Inflammatory macrophage treated with lipopolysaccharide for 1 hour (primary cell): ENCODE measurements around the gene APPBP2.
"Not testable (repeated sequence)": the region's sequence is repeated elsewhere in the genome, so short reads cannot be mapped to it uniquely, and the experiment has no call there.

Source experiments
- DNase-seq, 2 donors: peaks; one replicate each; pipeline ENCODE4 v3.0.0-alpha.2; 2020 to 2022

The APPBP2 gene

DNA sequence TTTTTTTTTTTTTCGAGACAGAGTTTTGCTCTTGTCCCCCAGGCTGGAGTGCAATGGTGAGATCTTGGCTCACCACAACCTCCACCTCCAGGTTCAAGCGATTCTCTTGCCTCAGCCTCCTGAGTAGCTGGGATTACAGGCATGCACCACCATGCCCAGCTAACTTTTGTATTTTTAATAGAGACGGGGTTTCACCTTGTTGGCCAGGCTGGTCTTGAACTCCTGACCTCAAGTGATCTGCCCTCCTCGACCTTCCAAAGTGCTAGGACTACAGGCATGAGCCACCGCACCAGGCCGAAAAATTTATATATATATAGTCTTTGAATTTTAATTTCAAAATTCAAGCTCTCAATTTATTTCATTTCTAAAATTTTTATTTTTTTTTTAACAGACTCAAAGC is 97.6 kb downstream of the APPBP2 start:
- DNase-seq: not testable (repeated sequence)

DNA sequence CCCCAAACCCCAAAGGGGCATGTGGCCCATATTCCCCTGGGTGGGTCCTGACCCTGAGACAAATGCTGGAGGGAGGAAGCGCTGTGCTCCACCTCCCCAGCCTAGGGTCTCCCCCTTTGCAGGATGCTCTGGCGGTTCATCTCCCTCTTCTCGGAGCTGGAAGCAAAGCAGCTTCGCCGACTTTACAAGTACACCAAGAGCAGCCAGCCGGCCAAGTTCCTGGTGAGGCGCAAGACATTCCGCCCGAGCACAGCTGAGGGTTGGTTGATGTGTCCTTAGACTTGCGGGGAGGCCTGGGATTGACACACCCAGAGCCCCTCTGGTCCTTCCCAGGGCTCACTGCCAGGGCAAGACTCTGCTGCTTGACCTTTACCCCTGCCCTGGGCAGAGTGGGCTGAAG is 99.4 kb downstream of the APPBP2 start:
- no peak for DNase-seq

DNA sequence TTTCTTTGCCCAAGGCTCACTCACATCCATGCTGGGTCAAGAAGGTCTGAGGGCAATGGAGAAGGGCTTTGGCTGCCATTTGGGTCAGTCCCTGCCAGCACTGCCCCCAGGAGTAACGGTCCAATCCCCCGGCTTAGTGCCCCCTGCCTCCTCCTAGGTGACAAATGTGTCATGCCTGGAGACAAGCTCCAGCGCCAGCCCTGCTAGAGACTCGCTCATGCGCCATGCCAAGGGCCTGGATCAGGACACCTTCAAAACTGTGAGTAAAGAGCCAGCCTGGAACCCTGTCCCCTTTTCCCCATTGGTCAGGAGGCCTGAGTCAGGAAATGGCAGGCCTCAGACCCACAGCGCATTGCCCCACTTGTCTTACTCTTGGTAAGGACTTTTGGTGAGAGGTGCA is 100.4 kb downstream of the APPBP2 start:
- DNase-seq: no peak

DNA sequence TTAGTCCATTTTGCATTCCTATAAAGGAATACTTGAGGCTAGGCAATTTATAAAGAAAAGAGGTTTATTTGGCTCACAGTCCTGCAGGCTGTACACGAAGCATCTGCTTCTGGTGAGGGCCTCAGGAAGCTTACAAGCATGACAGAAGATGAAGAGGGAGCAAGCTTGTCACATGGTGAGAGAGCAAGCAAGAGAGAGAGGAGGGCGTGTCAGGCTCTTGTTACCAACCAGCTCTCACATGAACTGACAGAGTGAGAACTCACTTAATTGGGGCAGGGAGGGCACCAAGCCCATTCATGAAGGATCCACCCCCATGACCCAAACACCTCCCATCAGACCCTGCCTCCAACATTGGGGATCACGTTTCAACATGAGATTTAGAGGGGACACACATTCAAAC is 102.2 kb downstream of the APPBP2 start:
- DNase-seq: no peak

DNA sequence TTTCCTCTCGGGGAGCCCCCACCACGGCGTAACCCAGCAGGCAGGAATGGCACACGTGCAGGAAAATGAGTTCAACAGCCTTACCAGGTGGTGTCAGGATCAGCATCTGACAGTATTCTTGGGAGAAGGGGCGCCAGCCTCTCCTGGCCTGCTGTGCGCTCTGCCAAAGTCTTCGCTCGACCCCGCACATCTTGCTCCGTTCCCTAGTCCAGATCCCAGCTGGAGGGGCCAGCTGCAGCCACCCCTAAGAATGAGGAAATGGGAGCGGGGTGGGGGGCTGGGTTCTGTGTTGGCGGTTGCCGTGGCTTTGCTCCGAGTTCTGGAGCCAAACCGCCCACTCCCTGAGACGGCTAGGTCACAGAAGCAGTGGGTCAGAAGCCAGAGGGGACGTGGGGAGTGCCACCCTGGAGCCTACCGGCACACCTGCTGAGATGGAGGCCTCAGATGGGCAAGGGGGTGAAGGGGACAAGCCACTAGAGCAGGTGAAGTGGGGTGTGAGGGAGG is 103.8 kb downstream of the APPBP2 start, which contains the start of gene CHCT1:
TSS of gene CHCT1 (plus strand) at position 328 of the 504 bp plus-strand sequence. CDS start at position 432, 104 bp downstream.
- peak; percentile 28 to 39 for DNase-seq

DNA sequence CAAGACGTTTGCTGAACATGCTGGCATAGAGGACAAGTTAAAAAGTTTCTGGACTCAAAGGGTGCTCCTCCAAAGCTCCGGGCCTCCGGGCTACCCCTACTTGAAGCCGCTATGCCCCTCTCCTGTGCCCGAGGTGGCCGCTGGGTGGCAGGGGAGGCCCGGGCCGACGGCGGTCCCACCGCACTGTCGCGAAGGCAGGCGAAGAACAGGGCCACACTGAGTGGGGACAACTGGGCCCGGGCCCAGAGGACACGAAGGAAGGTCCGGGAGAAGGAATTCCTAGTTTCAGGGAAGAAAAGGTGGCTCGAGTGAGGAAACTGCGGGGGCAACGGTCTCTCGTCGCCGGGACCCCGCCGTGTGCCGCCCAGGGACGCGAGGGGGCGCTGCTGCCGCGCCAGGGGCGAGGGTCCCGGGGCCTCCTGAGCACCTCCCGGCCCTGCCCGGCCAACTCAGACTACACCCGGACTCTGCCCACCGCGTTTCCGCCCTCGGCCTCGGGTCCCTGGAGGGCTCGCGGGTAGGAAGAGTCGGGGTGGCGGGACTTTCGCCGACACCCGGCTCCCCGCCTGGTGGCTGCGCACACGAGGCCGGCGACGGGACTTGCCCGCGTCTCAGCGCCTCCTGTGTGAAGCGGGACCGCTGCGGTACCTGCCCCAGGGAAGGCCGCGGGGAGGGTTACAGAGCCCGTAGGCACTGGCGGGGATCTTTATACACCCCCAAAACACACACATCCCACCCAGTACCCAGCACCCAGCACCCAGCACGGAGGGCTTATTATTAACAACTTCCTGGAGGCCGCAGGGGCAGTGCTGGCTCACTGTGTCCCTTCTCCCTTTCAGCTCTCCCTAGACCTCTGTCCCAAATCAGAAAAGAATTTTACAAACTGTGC is 104.5 kb downstream of the APPBP2 start:
- peak; percentile 59 to 75 for DNase-seq

DNA sequence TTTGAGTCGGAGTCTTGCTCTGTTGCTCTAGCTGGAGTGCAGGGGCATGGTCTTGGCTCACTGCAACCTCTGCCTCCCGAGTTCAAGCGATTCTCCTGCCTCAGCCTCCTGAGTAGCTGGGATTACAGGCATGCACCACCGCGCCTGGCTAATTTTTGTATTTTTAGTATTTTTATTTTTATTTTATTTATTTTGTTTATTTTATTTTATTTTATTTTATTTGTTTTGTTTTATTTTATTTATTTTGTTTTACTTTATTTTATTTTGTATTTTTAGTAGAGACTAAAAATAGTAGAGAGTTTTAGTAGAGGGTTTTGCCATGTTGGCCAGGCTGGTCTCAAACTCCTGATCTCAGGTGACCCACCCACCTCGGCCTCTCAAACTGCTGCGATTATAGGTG is 106.2 kb downstream of the APPBP2 start:
- not testable (repeated sequence) for DNase-seq

DNA sequence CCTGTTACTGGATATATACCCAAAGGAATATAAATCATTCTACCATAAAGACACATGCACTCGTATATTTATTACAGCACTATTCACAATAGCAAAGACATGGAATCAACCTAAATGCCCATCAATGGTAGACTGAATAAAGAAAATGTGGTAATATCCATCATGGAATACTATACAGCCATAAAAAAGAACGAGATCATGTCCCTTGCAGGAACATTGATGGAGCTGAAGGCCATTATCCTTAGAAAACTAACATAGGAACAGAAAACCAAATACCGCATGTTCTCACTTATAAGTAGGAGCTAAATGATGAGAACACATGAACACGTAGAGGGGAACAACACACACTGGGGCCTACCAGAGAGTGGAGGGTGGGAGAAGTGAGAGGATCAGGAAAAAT is 107.0 kb downstream of the APPBP2 start:
- not testable (repeated sequence) for DNase-seq

DNA sequence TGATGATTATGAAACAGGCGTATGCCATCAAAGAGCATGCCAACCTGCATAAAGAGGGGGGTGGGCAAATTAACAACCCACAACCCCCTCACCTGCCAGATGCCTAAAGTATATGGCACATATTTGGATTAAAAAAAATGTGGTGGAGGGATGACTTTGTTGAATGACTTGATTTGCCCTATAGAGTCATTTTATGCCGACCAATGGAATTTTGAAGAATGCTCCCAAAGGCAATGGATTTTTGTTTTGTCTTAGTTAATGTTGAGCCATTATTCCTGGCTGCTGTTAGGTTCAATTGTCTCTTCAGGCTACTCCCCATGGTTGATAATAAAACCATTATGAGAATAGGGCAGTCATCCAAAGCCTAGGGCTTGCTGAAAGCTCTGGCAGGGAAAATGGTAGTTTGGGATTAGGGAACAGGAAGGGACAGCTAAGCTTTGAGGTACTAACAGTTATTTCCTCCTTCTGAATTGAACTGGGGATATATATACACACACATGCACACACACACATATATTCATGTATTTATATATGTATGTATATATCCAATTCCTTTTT is 109.6 kb downstream of the APPBP2 start:
- DNase-seq: no peak

DNA sequence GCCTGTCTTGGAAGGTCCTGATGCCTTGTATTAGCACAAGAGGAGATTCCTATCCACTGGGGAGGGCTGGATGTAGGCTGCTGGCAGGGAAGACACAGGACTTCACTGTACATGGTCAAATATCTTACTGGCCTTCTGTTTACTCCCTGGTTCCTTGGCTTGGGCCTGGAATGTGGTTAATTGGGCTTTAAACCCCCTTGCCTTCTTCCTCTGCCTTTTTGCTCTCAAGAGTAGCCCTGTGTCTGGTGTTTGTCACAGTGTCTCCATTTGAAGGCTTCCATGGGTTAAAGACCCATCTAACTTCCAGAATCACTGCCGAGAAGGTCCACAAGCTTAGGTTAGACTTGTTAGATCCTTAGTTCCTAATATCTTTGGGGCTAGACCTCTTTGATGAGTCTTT is 110.9 kb downstream of the APPBP2 start:
- DNase-seq: no peak

DNA sequence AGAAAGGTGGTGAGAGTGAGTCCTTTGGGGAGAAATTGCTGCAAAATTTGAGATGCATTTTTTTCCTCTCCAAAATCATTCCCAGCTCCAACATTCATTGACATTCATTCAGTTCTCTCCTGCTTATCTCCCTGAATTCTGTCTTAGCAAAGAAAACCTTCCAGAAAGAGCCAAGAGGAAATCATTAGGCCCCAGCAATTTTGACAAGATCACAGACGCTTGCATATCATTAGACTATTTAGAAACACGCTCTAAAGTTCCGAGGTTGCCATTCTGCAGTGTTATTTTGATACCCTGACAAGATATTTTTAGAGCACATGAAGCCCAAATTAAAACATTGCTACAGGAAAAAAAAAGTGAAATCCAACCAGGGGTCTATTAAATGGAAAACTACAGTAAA is 113.3 kb downstream of the APPBP2 start:
- DNase-seq: no peak

DNA sequence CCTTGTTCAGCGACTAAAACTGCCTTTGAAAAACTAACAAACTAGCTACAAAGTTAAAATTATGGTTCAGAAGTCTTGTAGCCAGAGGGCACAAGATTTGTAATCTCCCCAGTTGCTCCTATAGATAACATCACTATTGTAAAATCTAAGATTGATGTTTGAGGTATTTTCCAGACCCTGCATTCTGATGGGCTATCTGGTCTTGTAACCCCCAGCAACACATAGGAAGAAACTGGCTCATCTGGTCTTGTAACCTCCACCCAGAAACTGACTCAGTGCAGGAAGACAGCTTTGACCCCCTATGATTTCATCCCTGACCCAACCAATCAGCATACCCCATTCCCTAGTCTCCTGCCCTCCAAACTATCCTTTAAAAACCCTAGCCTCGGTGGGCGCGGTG is 116.0 kb downstream of the APPBP2 start:
- DNase-seq: no peak

DNA sequence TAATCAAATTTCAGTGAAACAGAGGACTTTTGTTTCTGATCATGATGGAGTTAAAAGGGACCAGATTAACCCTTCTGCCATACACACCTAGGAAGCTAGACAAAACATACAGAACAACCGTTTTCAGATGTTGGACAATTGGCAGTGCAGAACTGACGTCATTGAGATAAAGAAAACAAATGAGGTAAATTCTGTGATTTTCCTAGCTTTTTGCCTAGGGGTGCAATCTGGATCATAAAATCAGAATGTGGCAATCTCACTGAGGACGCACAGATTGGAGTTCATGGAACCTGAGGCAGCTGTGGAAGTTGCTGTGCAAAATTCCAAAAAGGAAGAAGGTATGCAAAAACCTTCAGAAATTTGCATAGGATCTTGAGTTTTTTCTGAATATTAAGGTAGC is 119.2 kb downstream of the APPBP2 start:
- no peak for DNase-seq

DNA sequence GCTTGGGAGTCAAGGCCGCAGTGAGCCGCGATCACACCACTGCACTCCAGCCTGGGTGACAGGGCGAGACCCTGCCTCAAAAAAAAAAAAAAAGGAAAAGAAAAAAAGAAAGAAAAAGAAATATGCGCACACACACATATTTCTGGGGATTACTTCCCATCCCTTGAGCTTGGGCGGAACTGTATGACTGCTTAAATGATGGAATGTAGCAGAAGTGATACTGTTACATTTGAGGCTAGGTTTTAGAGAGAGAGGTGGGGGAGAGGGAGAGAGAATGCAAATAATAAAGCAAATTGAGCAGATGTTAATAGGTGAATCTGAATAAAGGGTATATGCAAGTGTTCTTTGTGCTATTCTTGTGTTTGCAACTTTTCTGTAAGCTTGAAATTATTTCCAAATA is 122.1 kb downstream of the APPBP2 start:
- no peak for DNase-seq

DNA sequence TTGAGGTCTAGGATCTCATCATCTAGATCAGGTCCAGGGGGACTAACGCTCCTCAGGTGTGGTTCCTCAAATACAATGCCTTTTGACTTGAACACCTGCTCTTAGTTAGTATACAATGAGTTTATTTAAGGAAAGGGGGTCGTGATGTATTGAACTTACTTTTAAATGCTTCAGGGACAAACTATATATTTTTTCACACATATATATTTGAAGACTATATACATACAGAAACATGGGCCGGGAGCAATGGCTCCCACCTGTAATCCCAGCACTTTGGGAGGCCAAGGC is 122.6 kb downstream of the APPBP2 start:
- DNase-seq: no peak

DNA sequence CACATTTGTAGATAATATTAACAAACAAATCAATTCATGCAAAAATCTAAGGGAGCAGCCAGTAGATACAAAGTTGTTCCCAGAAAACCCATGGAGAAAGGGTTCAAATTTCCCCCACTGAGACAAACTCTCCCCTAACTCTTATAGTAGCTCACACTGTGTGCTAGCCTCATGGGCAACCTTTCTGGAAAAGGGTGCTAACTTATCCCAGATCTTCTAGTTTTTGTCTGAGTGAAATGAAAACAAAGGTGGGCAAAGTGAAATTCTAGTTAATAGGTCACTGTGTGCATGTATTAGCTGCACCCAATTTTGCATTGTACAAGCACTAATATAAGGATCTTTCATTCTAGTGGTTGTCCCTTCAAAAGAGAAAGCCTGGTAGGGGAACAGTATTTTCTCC is 124.2 kb downstream of the APPBP2 start:
- no peak for DNase-seq

DNA sequence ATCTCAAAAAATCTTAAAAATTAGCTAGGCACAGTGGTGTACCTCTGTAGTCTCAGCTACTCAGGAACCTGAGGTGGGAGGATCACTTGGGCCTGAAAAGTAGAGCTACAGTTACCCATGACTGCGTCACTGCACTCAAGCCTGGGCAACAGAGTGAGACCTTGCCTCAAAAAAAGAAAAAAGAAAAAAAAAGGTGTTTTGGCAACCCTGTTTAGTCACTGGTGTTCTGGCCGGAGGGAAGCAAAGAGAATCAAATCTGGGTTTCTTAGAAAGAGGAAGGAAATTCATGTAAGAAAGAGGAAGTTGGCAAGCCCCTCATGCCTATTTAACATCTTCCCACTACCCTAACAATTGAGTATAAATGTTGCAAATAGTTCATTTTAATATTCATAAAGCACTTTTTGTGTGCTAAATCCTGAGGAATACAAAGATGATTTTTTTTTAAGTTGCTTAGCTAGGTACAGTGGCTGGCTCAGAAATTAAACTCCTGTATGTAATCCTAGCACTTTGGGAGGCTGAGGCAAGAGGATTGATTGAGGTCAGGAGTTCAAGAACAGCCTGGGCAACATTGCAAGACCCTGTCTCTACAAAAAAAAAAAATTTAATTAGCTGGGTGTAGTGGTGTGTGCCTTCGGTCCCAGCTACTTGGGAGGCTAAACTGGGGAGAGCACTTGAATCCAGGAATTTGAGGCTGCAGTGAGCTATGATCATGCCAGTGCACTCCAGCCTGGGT is 127.6 kb downstream of the APPBP2 start:
- peak; percentile 87 to 90 for DNase-seq

DNA sequence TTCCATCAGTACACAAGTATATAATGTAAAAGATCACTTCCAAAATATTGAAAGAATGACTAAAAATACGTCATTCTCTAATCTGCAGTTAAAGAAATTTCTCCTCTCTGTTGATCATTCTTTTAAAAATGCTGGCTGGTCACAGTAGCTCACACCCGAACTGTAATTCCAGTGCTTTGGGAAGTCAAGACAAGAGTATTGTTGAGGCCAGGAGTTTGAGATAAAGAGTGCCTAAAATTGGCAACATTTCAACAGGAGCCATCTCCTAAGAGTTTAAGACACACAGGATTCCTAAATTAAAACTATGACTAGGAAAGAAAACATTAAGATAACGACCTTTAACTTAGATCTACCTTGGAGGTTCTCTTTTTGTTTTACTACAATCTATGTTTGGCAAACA is 129.6 kb downstream of the APPBP2 start:
- no peak for DNase-seq

DNA sequence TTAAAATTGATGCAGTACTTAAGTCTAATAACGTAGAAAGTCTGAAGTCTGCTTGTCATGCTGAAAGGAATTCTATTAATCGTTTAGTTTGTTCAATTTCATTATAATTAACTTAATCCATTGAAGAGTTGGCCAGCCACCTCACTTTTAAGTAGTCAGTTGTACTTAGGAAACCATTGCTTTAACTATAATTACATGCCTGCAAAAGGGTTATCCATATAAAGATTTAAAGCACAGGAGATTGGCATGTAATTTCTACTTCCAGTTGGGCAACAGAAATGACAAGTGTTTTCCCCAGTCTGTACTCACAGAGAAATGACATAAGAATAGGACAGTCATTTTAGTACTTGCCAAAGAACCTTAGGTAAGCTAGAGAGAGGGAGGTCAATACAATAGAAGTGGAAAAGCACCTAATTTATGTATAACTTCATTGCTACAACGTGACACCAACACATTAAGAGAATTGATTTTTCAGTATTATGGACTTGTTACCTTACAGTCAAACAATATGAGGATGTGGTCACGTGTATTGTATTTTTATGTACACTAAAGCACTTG is 130.5 kb downstream of the APPBP2 start:
- DNase-seq: peak; percentile 75 to 87

DNA sequence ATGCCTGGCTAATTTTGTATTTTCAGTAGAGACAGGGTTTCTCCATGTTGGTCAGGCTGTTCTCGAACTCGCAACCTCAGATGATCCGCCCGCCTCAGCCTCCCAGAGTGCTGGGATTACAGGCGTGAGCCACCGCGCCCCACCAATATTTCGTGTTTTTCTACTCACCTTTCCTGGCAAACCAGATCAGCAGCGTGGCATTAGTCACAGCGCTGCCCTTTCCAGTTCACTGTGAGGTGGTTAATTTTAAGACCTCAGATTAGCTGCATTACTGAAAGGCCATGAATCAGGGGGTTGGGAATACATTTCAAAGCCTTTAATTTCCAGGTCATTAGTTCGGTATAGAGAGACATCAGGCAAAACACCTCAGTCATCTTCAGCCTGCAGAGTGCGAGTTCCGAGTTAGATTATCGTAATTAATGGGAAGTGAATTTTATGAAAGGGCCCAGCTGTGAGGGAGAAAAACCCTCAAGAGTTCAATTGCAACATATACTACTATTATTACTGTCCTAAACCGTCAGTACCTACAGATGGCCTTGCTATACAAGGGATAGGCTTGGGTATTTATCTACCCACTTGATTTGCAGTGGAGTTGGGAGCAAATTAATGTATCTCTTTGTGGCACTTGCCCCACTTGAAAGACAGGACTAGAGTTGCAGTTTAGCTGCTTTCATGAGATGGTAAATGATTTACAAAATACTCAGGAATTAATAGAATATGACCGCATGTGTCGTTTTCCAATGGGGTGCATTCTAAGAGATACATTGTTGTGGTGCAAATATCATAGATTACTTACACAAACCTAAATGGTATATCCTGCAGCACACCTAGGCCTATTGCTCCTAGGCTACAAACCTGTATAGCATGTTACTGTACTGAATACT is 132.0 kb downstream of the APPBP2 start:
- peak; percentile 55 to 68 for DNase-seq
